ENCODE data around the gene TUSC2. TPM values are rescaled to one million over a fixed set of nuclear protein-coding genes. Genes with fewer than 3 reads are reported as not detected.

TUSC2 gene
- total RNA-seq, 1 donor: 22.0 TPM

GRCh38 chr3:50336452-50337174 is 8.6 kb upstream of the TUSC2 start:
- no peak for DNase-seq (ENCODE audit: low read depth)
- no peak for TF ChIP-seq CTCF (IDR thresholded peaks at IDR 0.05; ENCODE audit: insufficient read depth, low read depth, low read length)
- H3K4me3 ChIP-seq (ENCODE audit: low read depth, low read length): peak overlapping the region; percentile 85

GRCh38 chr3:50334339-50335075 is 6.5 kb upstream of the TUSC2 start:
- DNase-seq (ENCODE audit: low read depth): peak; percentile 53
- H3K4me3 ChIP-seq (ENCODE audit: low read depth, low read length): peak overlapping the region; percentile 10
- TF ChIP-seq CTCF (IDR thresholded peaks at IDR 0.05; ENCODE audit: insufficient read depth, low read depth, low read length): no peak

- peak overlapping the region; percentile 10 for H3K4me3 ChIP-seq (ENCODE audit: low read depth, low read length)
- peak; percentile 94 for DNase-seq (ENCODE audit: low read depth)
- TF ChIP-seq CTCF (IDR thresholded peaks at IDR 0.05; ENCODE audit: insufficient read depth, low read depth, low read length): no peak
Observed at GRCh38 chr3:50333744-50334328, 5.8 kb upstream of the TUSC2 start.

- DNase-seq (ENCODE audit: low read depth): no peak
- TF ChIP-seq CTCF (IDR thresholded peaks at IDR 0.05; ENCODE audit: insufficient read depth, low read depth, low read length): no peak
- H3K4me3 ChIP-seq (ENCODE audit: low read depth, low read length): no peak overlapping the region
Observed at GRCh38 chr3:50331364-50331907, 3.4 kb upstream of the TUSC2 start.

- no peak for DNase-seq (ENCODE audit: low read depth)
- TF ChIP-seq CTCF (IDR thresholded peaks at IDR 0.05; ENCODE audit: insufficient read depth, low read depth, low read length): no peak
- H3K4me3 ChIP-seq (ENCODE audit: low read depth, low read length): no peak overlapping the region
Observed at GRCh38 chr3:50330330-50330729, 2.3 kb upstream of the TUSC2 start.

GRCh38 chr3:50327129-50327528 is 894 bp downstream of the TUSC2 start:
- TF ChIP-seq CTCF (IDR thresholded peaks at IDR 0.05; ENCODE audit: insufficient read depth, low read depth, low read length): no peak
- no peak for DNase-seq (ENCODE audit: low read depth)
- H3K4me3 ChIP-seq (ENCODE audit: low read depth, low read length): peak overlapping the region; percentile 87
